ENCODE measurements around the gene HIRA. TPM values are rescaled to one million over a fixed set of nuclear protein-coding genes. Genes with fewer than 3 reads are reported as not detected.

HIRA gene
- total and polyA plus RNA-seq, 4 donors: 18.6 to 50.5 (median 33.8) TPM

DNA sequence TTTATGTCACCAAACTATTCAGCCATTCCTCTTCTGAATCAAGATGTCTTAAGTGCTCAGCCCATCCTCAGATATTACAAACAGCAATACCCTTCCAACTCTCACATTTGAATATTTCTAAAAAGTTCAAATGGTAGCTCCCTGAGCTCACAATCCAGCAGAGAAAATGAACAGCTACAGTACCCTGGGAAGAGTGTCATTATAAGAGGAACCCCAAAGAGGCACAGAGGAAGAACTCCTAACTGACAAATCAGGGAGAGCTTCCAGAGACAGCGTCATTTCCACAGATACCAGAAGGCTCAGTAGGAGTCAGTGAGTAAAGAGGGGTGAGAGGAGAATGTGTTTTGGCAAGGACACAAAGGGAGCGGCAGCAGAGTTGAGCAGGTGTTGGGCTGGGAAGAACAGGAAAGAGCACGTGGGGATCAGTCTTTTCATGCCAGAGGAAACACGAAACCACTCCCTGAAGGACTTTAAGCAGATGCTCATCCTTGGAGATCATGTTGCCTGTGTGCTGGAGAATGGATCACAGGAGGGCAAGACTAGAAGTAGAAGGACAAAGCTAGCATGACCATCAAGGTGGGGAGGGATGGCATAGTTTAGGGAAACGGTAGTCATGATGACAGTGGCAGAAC lies 144.3 kb downstream of the HIRA start:
- peak in 1 of 6 donors; percentile 45 for DNase-seq (ENCODE audit: low read depth in 4 of 6, low spot score in 6 of 6)
- H3K27ac ChIP-seq (ENCODE audit: low read depth, low read length): no peak overlapping the region
- no peaks in the 10 kb centered on the region for H3K9me3 ChIP-seq (ENCODE audit: control insufficient read depth, insufficient read depth, low read length)
- no peaks in the 10 kb centered on the region for H3K27me3 ChIP-seq (ENCODE audit: control insufficient read depth, insufficient read depth, low read length)
- H3K36me3 ChIP-seq (ENCODE audit: control insufficient read depth, insufficient read depth, low read length): no peaks in the 10 kb centered on the region
- no peak overlapping the region for H3K4me3 ChIP-seq (ENCODE audit: low read depth, low read length)
- H3K4me1 ChIP-seq (ENCODE audit: control insufficient read depth, insufficient read depth, low read length): peaks cover 9% of the 10 kb centered on the region
- 40% methylated on average over 5 of the region's 5 CpGs for WGBS (ENCODE audit: insufficient coverage)

DNA sequence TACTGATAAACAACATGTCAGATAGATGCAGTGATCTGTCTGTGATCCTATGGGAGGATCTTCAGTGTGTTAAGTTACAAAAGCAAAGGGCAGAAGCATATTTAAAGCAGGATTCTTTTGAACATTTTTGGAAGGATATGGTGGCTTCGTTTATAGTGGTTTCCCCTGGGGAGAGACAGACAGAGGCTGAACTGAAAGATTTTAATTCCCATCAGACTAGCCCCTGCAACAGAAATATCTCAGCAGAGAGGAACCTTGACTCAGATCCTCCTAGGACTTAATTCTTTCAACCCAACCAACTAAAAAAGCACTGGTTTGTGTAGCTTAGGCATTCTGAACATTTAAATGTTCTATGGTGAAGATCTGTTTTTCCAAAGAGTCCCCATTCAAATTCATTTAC lies 145.7 kb downstream of the HIRA start:
- 20% methylated on average over 1 of the region's 1 CpG for WGBS (ENCODE audit: insufficient coverage)
- no peak overlapping the region for H3K4me3 ChIP-seq (ENCODE audit: low read depth, low read length)
- H3K9me3 ChIP-seq (ENCODE audit: control insufficient read depth, insufficient read depth, low read length): no peaks in the 10 kb centered on the region
- H3K27ac ChIP-seq (ENCODE audit: low read depth, low read length): no peak overlapping the region
- H3K36me3 ChIP-seq (ENCODE audit: control insufficient read depth, insufficient read depth, low read length): no peaks in the 10 kb centered on the region
- no peak for DNase-seq (ENCODE audit: low read depth in 4 of 6, low spot score in 6 of 6)
- no peaks in the 10 kb centered on the region for H3K27me3 ChIP-seq (ENCODE audit: control insufficient read depth, insufficient read depth, low read length)
- H3K4me1 ChIP-seq (ENCODE audit: control insufficient read depth, insufficient read depth, low read length): peaks cover 2% of the 10 kb centered on the region

Small RNA genes within 50 kb of the gene (small RNA-seq; reads per million reads assigned to genes)
- not detected for gene RN7SL168P (ENCODE audit: low replicate concordance)

Other genes starting within 250 kb of the HIRA start
- 10 to 100 TPM; 13.0 to 20.9 TPM for gene CLTCL1, start 140.0 kb downstream of the HIRA start, total RNA-seq
- 10 to 100 TPM; 12.3 to 18.5 TPM for gene CLTCL1, start 140.0 kb downstream of the HIRA start, polyA plus RNA-seq (ENCODE audit: insufficient read length in 2 of 2)
- 10 to 100 TPM; 20.2 to 53.8 TPM for gene MRPL40, start 812 bp upstream of the HIRA start, total RNA-seq
- gene MRPL40, start 812 bp upstream of the HIRA start, polyA plus RNA-seq (ENCODE audit: insufficient read length in 2 of 2): 10 to 100 TPM; 33.2 to 40.5 TPM
- gene C22orf39, start 16.0 kb upstream of the HIRA start, total RNA-seq: 10 to 100 TPM; 47.9 to 48.0 TPM
- gene C22orf39, start 16.0 kb upstream of the HIRA start, polyA plus RNA-seq (ENCODE audit: insufficient read length in 2 of 2): 10 to 100 TPM; 65.3 to 66.4 TPM
- 10 to 100 TPM; 28.9 to 51.5 TPM for gene UFD1, start 47.5 kb upstream of the HIRA start, total RNA-seq
- gene UFD1, start 47.5 kb upstream of the HIRA start, polyA plus RNA-seq (ENCODE audit: insufficient read length in 2 of 2): 10 to 100 TPM; 53.7 to 58.3 TPM
- 1 to 10 TPM; 4.0 to 7.9 TPM for gene CDC45, start 48.2 kb upstream of the HIRA start, total RNA-seq
- 1 to 10 TPM; 7.4 to 8.5 TPM for gene CDC45, start 48.2 kb upstream of the HIRA start, polyA plus RNA-seq (ENCODE audit: insufficient read length in 2 of 2)
- 100 to 1,000 TPM in 1 of 2 donors, 10 to 100 TPM in 1; 61.0 to 203 TPM for gene CLDN5, start 92.7 kb upstream of the HIRA start, total RNA-seq
- 100 to 1,000 TPM in 1 of 2 donors, 10 to 100 TPM in 1; 98.9 to 103 TPM for gene CLDN5, start 92.7 kb upstream of the HIRA start, polyA plus RNA-seq (ENCODE audit: insufficient read length in 2 of 2)

All from spinal cord (tissue), 10 donors.